Tibial artery (tissue), 4 donors: Measurements from ENCODE around the gene SLFN12L.

ENCODE experiments used
- DNase-seq, 2 donors: peaks; one replicate each; pipeline ENCODE4 v3.0.0-alpha.2; 2019
- H3K27ac ChIP-seq, 2 donors: fragments of 200-600 bp; sonication (generic) in 1 of 2; 1 replicate in 1 of 2; 2 replicates in 1 of 2; pipeline ENCODE4 v1.5.1; 2018 to 2019; ENCODE audit warnings: mild to moderate bottlenecking in 1 of 2
- H3K27me3 ChIP-seq, 2 donors: fragments of 200-600 bp; sonication (generic) in 1 of 2; one replicate each; pipeline versions ENCODE4 v1.5.1 to v1.6.0; 2016 to 2019
- H3K36me3 ChIP-seq, 3 donors: fragments of 200-600 bp; sonication (generic) in 2 of 3; one replicate each; pipeline ENCODE4 v1.5.1; 2016 to 2019; ENCODE audit warnings: mild to moderate bottlenecking in 2 of 3
- H3K4me1 ChIP-seq, 4 donors: fragments of 200-600 bp; sonication (generic) in 2 of 4; 1 replicate in 3 of 4; 2 replicates in 1 of 4; pipeline ENCODE4 v1.5.1; 2016 to 2019
- H3K4me3 ChIP-seq, 2 donors: fragments of 200-600 bp; sonication (generic) in 1 of 2; 1 replicate in 1 of 2; 2 replicates in 1 of 2; pipeline ENCODE4 v1.5.1; 2018 to 2019; ENCODE audit warnings: mild to moderate bottlenecking in 2 of 2
- H3K9me3 ChIP-seq, 3 donors: fragments of 200-600 bp; sonication (generic) in 1 of 3; one replicate each; pipeline ENCODE4 v1.5.1; 2016 to 2019
- CTCF ChIP-seq, 2 experiments: fragments of 200-600 bp in 1 of 2; fragments of 450-650 bp in 1 of 2; IDR thresholded peaks; one replicate each; pipeline ENCODE4 v1.5.1; 2017 to 2019; ENCODE audit warnings: antibody characterized with exemption in 2 of 2, mild to moderate bottlenecking in 1 of 2, moderate library complexity in 1 of 2
- intact Hi-C: fragments of 100-400 bp; cut with DNase I; formaldehyde crosslinking; loops from one replicate; pipeline ENCODE4 v1.15.0; 2023; ENCODE audit warnings: low total_unique reads

SLFN12L gene

GRCh38 chr17:35554668-35555067 is 17.2 kb upstream of the SLFN12L start:
- H3K4me3 ChIP-seq: no peak overlapping the region
- no peak for TF ChIP-seq CTCF (IDR thresholded peaks at IDR 0.05)
- DNase-seq: no peak

GRCh38 chr17:35553310-35553709 is 15.8 kb upstream of the SLFN12L start:
- no peak overlapping the region for H3K27ac ChIP-seq
- no peak overlapping the region for H3K4me3 ChIP-seq
- no peak for TF ChIP-seq CTCF (IDR thresholded peaks at IDR 0.05)
- H3K27me3 ChIP-seq: peaks cover 0 to 23% of the 10 kb centered on the region in 2 donors
- no peak for DNase-seq
- intact Hi-C loops: no loop called here
- no peaks in the 10 kb centered on the region for H3K9me3 ChIP-seq
- no peaks in the 10 kb centered on the region for H3K4me1 ChIP-seq
- H3K36me3 ChIP-seq: no peaks in the 10 kb centered on the region

More at GRCh38 chr17:35554668-35555067, 17.2 kb upstream of the SLFN12L start:
- Histone ChIP-seq H3K4me1 (no peaks in the 10 kb centered on the region), H3K27ac (no peak overlapping the region), H3K27me3 (peaks cover 0 to 27% of the 10 kb centered on the region in 2 donors), H3K9me3 (no peaks in the 10 kb centered on the region), H3K36me3 (no peaks in the 10 kb centered on the region)
- intact Hi-C loops: no loop called here

GRCh38 chr17:35548978-35549377 is 11.5 kb upstream of the SLFN12L start:
- Histone ChIP-seq H3K9me3 (no peaks in the 10 kb centered on the region), H3K27ac (no peak overlapping the region), H3K4me3 (no peak overlapping the region), H3K27me3 (peaks cover 0 to 20% of the 10 kb centered on the region in 2 donors), H3K36me3 (no peaks in the 10 kb centered on the region), H3K4me1 (no peaks in the 10 kb centered on the region)
- no peak for DNase-seq
- intact Hi-C loops: no loop called here
- no peak for TF ChIP-seq CTCF (IDR thresholded peaks at IDR 0.05)

- no peak for DNase-seq
Measured at GRCh38 chr17:35548208-35548810, 10.8 kb upstream of the SLFN12L start.

GRCh38 chr17:35546487-35546886 is 9.0 kb upstream of the SLFN12L start:
- H3K36me3 ChIP-seq: no peaks in the 10 kb centered on the region

More at GRCh38 chr17:35548208-35548810, 10.8 kb upstream of the SLFN12L start:
- no peak overlapping the region for H3K27ac ChIP-seq
- no peaks in the 10 kb centered on the region for H3K36me3 ChIP-seq
- TF ChIP-seq CTCF (IDR thresholded peaks at IDR 0.05): no peak
- H3K4me3 ChIP-seq: no peak overlapping the region
- intact Hi-C loops: no loop called here
- H3K9me3 ChIP-seq: no peaks in the 10 kb centered on the region
- H3K27me3 ChIP-seq: peaks cover 0 to 20% of the 10 kb centered on the region in 2 donors
- H3K4me1 ChIP-seq: no peaks in the 10 kb centered on the region

More at GRCh38 chr17:35546487-35546886, 9.0 kb upstream of the SLFN12L start:
- Histone ChIP-seq H3K27ac (no peak overlapping the region), H3K4me3 (no peak overlapping the region), H3K27me3 (peaks cover 0 to 18% of the 10 kb centered on the region in 2 donors), H3K9me3 (no peaks in the 10 kb centered on the region), H3K4me1 (no peaks in the 10 kb centered on the region)
- no peak for DNase-seq
- intact Hi-C loops: no loop called here
- no peak for TF ChIP-seq CTCF (IDR thresholded peaks at IDR 0.05)
